BJ (cell line): ENCODE data around the gene NUBPL. TPM values are rescaled to one million over a fixed set of nuclear protein-coding genes. Genes with fewer than 3 reads are reported as not detected.

Source experiments
- CTCF ChIA-PET: fragments of 350-600 bp; formaldehyde crosslinking; extraction: SDS; loops from one replicate; lab custom pipeline; 2021; ENCODE audit warnings: antibody characterized with exemption, inconsistent platforms; lab: Yijun Ruan, JAX
- POLR2A ChIA-PET: fragments of 300-600 bp; sonication (Branson Sonifier 250); formaldehyde crosslinking; extraction: SDS; loops from one replicate; lab custom pipeline; 2021; ENCODE audit warnings: antibody characterized with exemption; lab: Charles Lee
- DNase-seq: peaks from one replicate; pipeline ENCODE4 v3.0.0-alpha.2; 2011; ENCODE audit warnings: low read depth
- H3K27me3 ChIP-seq: 2 replicates; pipeline ENCODE4 v1.6.0; 2011; ENCODE audit warnings: low read length; ENCODE audit not compliant: control insufficient read depth, insufficient read depth
- H3K36me3 ChIP-seq: 2 replicates; pipeline ENCODE4 v1.5.1; 2011; ENCODE audit warnings: low read length; ENCODE audit not compliant: control insufficient read depth, insufficient read depth
- H3K4me3 ChIP-seq: 2 replicates; pipeline ENCODE4 v1.5.1; 2011; ENCODE audit warnings: low read depth, mild to moderate bottlenecking, control low read depth, low read length
- CTCF ChIP-seq: IDR thresholded peaks from 2 replicates; pipeline ENCODE4 v1.5.1; 2011; ENCODE audit warnings: low read depth, mild to moderate bottlenecking, control low read depth, inconsistent platforms, low read length, moderate library complexity; ENCODE audit not compliant: insufficient read depth
- polyA plus RNA-seq: library from polyadenylated mRNA; depleted of rRNA; stranded (reverse); fragments of >200 nt; gene quantifications from 2 replicates; pipeline ENCODE4 v1.2.3, GENCODE V29; 2011

The NUBPL gene
- polyA plus RNA-seq, 1 experiment, result 3.3 TPM

- Histone ChIP-seq H3K4me3 (no peak overlapping the region), H3K36me3 (no peaks in the 10 kb centered on the region), H3K27me3 (no peaks in the 10 kb centered on the region)
- ChIA-PET POLR2A (no interaction called here), CTCF (no interaction called here)
- no peak for TF ChIP-seq CTCF
- DNase-seq, result no peak
Observed at GRCh38 chr14:31717294-31718085, 156.3 kb downstream of the NUBPL start.

- no peak for DNase-seq
- H3K36me3 ChIP-seq, result no peaks in the 10 kb centered on the region
- POLR2A ChIA-PET, result no interaction called here
- CTCF ChIA-PET, result no interaction called here
- H3K27me3 ChIP-seq, result no peaks in the 10 kb centered on the region
- no peak overlapping the region for H3K4me3 ChIP-seq
- TF ChIP-seq CTCF, result no peak
Observed at GRCh38 chr14:31718585-31718984, 157.4 kb downstream of the NUBPL start.

- Histone ChIP-seq H3K4me3 (no peak overlapping the region), H3K27me3 (no peaks in the 10 kb centered on the region), H3K36me3 (no peaks in the 10 kb centered on the region)
- no peak for DNase-seq
- POLR2A ChIA-PET, result no interaction called here
- TF ChIP-seq CTCF, result no peak
- CTCF ChIA-PET, result no interaction called here
Observed at GRCh38 chr14:31718985-31719384, 157.8 kb downstream of the NUBPL start.

GRCh38 chr14:31726337-31726736, 165.1 kb downstream of the NUBPL start:
- ChIA-PET POLR2A (no interaction called here), CTCF (interaction anchor here (1.1 kb wide), 1 partner anchor 11 kb away, joined by 3 read pairs; no protein-coding TSS in a partner anchor)
- Histone ChIP-seq H3K4me3 (no peak overlapping the region), H3K27me3 (no peaks in the 10 kb centered on the region), H3K36me3 (no peaks in the 10 kb centered on the region)
- no peak for TF ChIP-seq CTCF
- no peak for DNase-seq

GRCh38 chr14:31727797-31728196, 166.6 kb downstream of the NUBPL start:
- POLR2A ChIA-PET, result no interaction called here
- CTCF ChIA-PET, result no interaction called here
- Histone ChIP-seq H3K36me3 (no peaks in the 10 kb centered on the region), H3K4me3 (no peak overlapping the region), H3K27me3 (no peaks in the 10 kb centered on the region)
- no peak for DNase-seq
- TF ChIP-seq CTCF, result no peak
